ENCODE data around the gene RAB11FIP3.

The RAB11FIP3 gene

DNA sequence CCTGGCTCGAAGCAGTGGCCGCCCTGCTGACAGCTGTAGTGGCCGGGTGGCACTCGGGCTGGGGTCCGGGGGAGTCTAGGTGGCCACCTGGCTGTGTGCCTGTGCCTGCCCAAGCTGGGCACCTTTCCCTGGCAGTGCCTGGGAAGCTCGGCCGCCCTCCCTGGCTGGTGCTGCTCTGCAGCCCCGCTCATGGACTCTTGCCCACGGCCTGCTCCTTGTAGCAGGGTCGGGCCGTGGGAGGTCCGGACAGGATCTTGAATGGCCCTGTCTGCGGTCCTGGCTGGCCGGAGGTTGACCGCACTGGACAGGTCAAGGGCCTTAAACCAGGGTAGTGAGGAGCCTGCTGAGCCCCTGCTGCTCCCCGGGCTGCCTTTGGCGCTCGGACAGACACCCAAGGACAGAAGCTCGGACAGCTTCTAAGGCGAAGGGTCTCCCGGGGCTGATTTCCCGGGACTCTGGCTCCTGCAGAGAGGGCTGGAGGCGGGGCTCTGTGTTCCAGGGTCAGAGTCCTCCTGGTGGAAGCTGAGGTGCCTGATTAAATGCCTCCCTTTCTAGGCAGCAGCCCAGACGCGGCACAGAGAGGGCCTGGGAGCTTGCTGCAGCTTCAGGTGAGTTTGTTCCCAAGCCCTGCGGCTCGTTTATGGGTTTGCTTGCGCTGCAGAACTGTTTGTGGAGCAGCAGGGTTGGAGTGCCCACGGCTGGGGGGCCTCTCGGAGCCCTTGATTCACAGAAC, 108.1 kb downstream of the RAB11FIP3 start:
- DNase-seq (ENCODE audit: low read depth): peak; percentile 8

DNA sequence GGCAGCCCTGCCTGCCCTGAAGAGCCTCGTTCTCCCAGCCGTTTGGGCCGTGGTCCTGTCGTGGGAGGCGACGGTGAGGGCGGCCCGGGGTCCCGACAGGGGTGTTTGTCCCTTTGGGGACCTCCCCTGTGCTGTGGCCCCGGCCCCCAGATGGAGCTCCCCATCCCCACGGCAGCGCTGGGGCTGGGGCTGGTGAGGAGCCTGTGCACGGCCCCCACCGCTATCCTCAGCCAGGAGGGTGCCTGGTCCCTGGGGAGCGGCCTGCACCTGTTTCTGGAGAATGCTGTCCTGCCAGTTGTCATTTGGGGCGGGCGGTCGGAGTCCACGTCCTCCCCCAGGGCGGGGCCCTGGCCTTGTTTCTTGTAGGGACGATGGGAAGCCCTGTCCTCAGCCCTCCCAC, 108.7 kb downstream of the RAB11FIP3 start:
- DNase-seq (ENCODE audit: low read depth): no peak

DNA sequence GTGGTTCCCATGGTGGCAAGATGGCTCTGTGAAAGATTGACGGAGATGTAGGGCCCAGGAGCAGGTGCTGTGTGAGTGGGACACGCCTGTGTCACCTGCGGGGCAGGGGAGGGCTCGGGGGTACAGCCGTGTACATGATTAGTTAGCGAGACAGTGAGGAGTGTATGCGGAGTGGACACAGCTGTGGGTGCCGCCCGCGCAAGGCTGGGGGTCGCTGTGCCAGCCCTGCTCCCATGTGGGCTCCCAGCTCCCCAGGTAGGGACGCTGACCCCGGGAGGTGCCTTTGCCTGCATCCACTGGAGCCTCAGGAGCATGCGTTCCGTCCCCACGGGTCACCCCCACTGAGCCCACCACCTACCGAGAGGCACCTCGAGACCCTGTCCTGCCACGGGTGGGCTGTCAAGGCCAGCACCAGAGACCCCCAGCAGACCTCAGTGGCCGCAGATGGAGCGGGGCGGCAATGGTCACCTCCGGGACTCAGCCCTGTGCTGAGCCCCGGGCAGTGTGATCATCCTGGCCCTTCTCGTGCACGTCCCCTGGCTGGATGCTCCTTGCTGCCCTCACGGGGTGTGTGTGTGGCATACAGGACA, 109.5 kb downstream of the RAB11FIP3 start:
- DNase-seq (ENCODE audit: low read depth): no peak

DNA sequence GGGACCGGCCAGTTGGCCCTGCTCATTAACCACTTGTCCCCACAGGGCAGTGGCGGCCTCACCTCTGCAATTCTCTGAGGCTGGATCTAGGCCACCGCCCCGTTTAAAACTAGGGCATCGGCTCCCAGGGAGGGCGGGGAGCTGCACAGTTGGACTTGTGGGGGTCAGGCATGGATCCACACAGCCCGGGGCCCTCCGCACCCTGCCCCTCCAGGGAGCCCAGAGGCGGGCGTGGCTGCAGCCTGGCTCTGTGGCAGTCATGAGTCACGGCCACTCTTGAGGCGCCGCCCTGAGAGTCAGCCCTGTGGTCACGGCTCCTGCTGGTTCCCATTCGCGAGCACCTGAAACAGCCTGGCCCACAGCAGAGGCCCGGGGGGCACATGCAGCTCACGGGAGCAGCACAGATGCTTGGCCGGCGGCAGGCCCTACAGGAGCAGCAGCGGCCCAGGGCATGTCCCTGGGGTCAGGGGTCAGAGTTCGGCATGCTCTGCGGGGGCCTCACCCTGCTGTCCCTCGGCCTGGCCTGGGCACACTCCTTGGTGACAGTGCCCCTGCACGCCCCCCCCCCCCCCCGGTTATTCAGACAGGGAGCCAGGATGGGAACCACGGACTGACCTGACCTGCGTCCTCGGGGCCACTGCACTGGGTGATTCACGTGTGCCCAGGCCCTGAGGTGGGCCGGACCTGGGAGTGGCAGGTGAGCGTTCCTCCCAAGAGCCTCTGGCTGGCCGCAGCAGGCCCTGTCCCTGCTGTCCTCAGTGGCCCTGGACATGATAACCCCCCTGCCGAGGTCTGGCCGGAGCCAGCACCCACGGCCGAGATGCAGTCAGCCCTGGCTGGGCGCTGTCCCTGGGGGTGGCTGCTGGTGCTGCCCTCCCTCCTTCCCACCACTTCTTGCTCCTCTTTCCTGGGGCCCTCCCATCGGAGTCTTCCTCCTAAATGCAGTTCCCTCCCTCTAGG, 110.3 kb downstream of the RAB11FIP3 start:
- peak; percentile 27 for DNase-seq (ENCODE audit: low read depth)

DNA sequence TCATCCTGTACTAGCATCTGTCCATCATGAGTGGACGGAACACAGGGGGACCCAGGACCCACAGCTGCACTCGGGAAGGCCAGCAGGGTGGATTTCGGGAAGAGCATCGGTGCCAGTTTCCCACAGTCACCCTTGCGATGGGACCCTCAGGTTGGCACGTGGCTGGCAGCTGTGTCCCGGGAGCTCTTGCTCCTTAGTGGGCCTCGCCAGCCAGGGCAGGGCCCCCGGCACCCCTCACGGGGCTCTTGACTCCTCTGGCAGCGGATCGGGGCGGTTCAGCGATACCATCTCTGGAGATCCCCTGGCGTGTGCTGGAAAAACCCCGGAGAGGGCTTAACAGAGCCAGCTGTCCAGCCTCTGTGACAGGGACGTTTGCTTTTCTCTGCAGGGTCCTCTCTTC, 111.3 kb downstream of the RAB11FIP3 start:
- DNase-seq (ENCODE audit: low read depth): no peak

- no peak for DNase-seq (ENCODE audit: low read depth)
Observed at GRCh38 chr16:537415-538335, 112.2 kb downstream of the RAB11FIP3 start.

DNA sequence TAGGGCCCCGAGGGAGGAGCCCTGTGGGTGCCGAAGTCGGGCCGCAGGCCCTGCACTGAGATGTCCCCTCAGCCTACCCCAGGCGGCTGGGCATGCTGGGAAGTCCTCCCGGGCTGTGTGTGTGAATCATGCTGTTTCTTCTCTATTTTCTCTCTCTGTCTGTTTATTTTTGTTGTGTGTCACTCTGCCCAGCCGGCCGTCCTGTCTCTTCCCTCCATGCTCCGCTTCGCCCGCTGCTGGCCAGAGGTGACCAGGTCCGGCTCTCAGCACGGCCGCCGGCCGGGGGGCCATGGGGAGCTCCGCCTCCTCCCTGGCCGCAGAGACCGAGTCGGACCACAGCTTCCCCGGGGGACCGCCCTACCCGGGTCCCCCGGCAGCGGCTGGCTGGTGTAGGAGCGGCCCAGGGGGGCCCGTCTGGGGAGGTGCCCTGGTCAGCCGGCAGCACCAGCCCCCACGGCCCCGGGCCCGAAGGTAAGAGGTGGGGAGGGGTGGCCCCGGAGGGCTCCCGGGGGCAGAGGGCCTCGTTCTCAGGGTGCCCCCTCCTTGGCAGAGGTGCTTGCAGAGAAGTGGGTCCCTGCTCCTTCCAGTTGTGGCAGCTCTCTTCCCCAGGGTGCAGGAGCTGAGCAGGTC, 114.6 kb downstream of the RAB11FIP3 start:
- DNase-seq (ENCODE audit: low read depth): peak; percentile 12

GRCh38 chr16:540645-541340, 115.3 kb downstream of the RAB11FIP3 start:
- no peak for DNase-seq (ENCODE audit: low read depth)

DNA sequence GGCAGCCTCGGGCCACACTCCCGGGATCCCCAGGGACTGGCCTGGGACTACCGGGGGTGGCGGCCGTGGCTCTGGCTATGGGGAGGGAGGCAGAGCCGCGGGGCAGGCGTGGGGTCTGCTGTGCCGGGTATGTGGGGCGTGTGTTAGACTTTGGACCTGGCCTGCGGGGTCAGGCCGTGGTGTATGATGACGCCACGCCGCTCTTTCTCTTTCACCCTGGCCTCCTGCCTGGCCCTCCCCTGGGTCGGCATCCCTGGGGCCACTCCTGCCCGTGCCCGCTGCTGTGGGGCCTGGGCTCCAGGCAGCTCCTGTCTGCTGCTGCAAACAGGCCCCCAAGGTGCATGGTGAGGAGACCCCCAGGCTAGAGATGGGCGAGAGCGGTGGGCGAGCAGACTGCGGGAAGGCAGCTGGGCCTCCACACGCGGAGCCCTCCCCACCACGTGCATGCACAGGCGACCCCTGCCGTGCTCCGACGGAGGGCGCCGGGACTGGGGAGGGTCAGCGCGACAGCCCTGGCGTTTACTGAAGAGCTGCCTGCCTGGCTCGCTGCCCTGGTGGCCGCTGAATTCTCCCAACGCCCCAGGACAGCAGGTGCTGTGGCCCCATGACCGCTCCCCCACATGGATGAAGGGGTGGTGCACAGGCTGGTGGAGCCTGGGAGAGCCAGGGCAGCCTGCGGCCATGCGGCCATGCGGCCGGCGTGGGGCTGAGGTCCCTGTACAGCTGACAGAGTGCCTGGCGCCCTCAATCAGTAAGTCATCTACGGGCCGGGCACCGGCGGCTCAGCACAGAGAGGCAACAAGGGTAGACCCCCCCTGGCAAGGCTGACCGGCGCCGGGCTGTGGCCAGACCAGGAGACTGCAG, 118.1 kb downstream of the RAB11FIP3 start:
- no peak for DNase-seq (ENCODE audit: low read depth)

GRCh38 chr16:544517-544916, 119.1 kb downstream of the RAB11FIP3 start:
- DNase-seq (ENCODE audit: low read depth): no peak

DNA sequence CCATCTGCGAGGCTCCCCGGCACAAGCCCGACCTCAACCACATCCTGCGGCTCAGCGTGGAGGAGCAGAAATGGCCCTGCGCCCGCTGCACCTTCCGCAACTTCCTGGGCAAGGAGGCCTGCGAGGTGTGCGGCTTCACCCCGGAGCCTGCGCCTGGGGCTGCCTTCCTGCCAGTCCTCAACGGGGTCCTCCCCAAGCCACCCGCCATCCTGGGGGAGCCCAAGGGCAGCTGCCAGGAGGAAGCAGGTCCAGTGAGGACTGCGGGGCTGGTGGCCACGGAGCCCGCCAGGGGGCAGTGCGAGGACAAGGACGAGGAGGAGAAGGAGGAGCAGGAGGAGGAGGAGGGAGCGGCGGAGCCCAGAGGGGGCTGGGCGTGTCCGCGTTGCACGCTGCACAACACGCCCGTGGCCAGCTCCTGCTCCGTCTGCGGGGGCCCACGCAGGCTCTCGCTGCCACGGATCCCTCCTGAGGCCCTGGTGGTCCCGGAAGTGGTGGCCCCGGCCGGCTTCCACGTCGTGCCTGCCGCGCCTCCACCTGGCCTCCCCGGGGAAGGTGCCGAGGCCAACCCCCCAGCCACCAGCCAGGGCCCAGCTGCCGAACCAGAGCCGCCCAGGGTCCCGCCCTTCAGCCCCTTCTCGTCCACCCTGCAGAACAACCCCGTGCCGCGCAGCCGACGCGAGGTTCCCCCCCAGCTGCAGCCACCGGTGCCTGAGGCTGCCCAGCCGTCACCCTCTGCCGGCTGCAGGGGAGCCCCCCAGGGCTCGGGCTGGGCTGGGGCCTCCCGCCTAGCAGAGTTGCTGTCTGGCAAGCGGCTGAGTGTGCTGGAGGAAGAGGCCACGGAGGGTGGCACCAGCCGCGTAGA, 121.7 kb downstream of the RAB11FIP3 start:
- no peak for DNase-seq (ENCODE audit: low read depth)

GRCh38 chr16:548586-548985, 123.1 kb downstream of the RAB11FIP3 start:
- DNase-seq (ENCODE audit: low read depth): no peak

DNA sequence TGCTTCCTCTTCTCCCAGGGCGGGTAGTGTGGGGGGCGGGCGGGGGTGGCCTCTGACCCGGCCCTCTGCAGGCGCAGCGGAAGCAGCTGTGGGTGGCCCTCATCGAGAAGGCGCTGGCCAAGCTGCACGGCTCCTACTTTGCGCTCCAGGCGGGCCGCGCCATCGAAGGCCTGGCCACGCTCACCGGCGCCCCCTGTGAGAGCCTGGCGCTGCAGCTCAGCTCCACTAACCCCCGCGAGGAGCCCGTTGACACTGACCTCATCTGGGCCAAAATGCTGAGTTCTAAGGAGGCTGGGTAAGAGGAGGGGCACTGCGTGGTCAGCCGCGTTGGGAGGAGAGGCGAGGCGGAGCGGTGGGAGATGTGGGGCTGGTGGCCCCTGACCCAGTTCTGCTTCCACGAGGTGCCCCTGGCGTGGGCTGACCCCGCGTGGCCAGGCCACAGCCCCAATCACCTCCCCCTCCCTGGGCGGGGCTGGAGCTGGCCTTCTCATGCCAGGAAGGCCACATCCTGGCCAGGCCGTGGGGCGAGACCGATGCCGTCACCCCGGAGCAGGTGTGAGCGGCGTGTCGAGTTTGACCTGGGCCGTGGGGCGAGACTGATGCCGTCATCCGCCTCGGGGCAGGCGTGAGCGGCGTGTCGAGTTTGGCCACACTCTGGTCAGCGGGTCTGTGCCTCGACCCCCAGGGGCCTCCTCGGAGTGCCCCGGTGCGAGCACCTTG, 124.3 kb downstream of the RAB11FIP3 start:
- no peak for DNase-seq (ENCODE audit: low read depth)

- DNase-seq (ENCODE audit: low read depth): no peak
Observed at GRCh38 chr16:551210-551609, 125.8 kb downstream of the RAB11FIP3 start.

DNA sequence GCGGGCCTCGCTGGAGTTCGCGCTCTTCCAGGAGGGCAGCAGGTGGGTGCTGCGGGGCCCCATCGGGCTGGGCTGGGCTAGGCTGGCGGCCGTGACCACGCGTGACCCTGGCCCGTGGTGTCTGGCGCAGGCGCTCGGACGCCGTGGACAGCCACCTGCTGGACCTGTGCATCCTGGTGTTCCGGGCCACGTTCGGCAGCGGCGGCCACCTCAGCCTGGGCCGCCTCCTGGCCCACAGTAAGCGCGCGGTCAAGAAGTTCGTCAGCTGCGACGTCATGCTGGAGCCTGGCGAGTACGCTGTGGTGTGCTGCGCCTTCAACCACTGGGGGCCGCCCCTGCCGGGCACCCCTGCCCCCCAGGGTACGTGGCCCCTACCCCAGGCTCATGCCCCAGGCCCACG, 126.7 kb downstream of the RAB11FIP3 start:
- DNase-seq (ENCODE audit: low read depth): no peak

GRCh38 chr16:553601-554296, 128.3 kb downstream of the RAB11FIP3 start:
- DNase-seq (ENCODE audit: low read depth): no peak

GRCh38 chr16:554297-554621, 128.8 kb downstream of the RAB11FIP3 start:
- DNase-seq (ENCODE audit: low read depth): no peak
